ENCODE measurements around the gene C10orf120.

Gene C10orf120

GRCh38 chr10:122702275-122702674 is 2.6 kb upstream of the C10orf120 start:
- DNase-seq: no peak

DNA sequence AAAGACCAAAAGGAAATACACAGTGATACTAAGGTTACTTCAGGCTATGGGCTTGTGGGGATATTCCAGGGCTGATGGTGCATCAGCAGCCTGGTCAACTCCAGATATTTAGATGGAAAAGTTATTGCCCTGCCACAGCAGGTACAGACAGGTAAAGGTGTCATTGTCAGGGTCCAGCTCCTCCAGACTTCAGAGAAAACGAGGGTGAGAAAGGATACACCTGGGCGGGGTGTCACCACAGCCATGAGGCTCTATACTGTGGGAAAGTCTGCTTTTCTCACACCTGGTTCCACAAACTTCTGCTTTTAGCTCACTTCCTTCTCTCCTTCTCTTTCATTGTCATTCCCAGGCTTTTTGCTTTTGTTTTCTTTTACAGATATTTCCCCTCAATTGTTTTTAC is 2.0 kb upstream of the C10orf120 start:
- no peak for DNase-seq

DNA sequence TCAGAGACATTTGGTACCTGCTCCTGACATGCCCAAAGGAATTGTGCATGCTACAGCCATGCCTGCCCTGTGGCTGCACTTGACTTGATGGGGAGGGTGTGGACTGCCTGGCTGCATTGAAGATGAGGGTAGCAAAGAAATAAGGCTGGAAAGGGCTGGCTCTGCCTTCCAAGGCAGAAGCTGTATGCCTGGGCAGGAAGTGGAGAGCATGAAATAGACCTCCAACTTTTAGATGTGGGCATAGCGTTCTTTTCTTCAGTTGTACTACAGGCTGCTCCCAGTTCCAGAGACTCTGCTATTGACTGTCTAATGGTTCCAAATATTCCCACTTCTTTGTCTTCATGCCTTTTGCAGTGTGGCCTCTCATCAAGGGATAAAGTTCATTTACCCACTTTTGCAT is 3.0 kb downstream of the C10orf120 start:
- DNase-seq: no peak

GRCh38 chr10:122692744-122693143 is 6.9 kb downstream of the C10orf120 start:
- no peak for DNase-seq

GRCh38 chr10:122689146-122689820 is 10.4 kb downstream of the C10orf120 start:
- DNase-seq: no peak

- DNase-seq: no peak
Observed at GRCh38 chr10:122688293-122688989, 11.2 kb downstream of the C10orf120 start.

DNA sequence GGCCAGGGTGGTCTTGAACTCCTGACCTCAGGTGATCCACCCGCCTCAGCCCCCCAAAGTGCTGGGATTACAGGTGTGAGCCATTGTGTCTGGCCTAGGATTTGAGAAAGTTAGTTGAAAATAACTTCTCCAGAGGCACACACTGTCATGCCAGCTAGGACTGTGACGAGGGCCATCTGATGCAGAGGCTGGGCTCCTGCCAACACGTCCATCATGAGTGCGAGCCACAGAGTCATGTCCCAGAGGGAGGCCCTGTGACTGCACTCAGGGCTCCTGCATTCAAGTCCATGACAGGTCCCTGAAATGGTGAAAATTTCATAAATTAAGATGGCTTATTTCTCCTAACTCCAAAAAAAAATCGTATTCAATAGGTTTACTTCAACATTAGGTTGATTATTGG is 17.1 kb downstream of the C10orf120 start:
- DNase-seq: no peak

DNA sequence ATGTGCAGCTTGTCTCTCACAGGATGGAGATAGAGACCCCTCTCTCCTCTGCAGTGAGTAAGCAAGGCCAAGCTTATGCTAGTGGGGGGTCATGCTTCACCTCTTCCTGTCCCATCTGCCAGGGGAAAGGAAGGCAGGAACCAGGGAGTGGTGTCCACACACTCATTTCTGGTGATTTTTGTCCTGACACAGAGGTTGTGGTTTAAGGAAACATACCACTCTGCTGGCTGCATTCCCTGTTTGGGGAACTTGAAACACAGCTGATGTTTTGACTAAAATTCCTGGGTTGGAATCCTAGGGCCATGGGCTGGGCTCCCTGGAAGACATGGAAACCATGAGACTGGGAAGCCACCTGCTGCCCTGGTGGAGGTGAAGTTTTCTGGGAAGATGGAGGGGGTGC is 21.4 kb downstream of the C10orf120 start:
- DNase-seq: no peak

DNA sequence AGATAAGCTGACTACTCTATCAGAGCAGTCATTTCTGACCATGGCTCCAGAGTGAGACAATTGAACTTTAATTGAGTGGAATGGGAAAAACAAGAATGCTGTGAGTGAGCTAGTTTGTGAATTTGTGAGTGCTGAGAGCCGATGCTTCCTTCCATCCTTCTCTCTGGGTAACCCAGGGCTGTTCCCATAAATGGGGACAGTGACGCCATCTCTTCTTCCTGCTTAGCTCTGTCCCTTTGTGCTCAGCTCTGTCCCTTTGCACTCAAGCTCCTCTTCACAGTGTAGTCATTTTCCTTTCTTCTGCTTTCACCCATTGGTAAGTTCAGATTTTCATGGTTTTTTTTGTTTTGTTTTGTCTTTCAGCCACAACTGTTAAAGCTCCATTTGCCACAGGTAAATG is 24.4 kb downstream of the C10orf120 start:
- no peak for DNase-seq

GRCh38 chr10:122674781-122675180 is 24.9 kb downstream of the C10orf120 start:
- DNase-seq: no peak

DNA sequence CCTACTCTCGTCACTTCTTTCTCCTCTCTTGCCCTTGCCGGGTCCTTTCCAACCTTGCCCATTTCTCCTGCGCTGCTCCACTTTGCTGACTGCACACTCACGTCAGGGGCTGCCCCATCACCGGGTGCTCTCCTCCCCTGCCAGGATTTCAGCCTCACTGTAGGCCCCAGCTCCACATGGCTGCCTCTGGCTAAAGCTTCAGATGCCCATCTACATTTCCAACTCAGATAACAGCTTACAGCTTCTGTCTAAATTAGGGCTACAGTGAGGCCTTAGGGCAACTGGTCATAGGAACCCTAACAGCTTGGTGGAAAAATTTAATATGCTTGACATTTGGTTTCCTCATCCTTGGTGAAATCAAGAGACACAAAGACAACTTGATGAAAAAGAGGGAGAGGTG is 25.9 kb downstream of the C10orf120 start:
- DNase-seq: no peak

- no peak for DNase-seq
Observed at GRCh38 chr10:122673269-122673668, 26.4 kb downstream of the C10orf120 start.

DNA sequence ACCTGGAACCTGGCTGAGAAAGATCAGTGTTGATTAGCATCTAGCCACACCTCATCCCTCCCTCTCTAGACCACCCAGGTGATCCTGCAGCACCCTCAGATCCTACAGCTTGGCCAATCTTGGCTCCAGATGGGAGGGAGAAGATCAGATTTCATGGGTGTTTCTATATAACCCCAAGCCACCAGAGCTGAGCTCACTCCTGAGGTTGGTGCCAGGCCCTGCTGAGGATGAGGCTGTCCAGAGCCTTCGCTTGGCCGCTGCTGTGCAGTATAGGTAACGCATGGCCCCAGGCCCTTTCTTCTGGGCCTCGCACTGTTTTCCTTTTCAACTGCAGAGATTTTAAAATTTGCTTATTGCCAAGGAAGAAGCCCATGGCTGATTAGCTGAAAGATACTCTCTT is 27.0 kb downstream of the C10orf120 start:
- no peak for DNase-seq

GRCh38 chr10:122671355-122671754 is 28.3 kb downstream of the C10orf120 start:
- DNase-seq: no peak

GRCh38 chr10:122669842-122670241 is 29.8 kb downstream of the C10orf120 start:
- no peak for DNase-seq

DNA sequence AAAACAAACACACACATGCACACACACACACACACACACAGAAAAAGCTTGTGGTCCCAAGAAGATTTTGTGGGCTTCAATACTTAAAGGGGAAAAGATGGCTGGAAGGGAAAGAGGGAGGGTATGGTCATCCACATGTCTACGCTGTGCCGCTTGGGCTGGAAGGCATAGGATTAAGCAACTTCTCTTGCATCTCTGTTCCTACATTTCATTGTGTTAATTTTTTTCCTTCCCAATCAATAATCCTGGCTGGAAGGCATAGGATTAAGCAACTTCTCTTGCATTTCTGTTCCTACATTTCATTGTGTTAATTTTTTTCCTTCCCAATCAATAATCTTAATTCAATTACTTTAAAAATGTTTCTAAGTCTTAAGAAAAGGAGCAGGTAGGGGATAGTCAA is 30.6 kb downstream of the C10orf120 start:
- no peak for DNase-seq

DNA sequence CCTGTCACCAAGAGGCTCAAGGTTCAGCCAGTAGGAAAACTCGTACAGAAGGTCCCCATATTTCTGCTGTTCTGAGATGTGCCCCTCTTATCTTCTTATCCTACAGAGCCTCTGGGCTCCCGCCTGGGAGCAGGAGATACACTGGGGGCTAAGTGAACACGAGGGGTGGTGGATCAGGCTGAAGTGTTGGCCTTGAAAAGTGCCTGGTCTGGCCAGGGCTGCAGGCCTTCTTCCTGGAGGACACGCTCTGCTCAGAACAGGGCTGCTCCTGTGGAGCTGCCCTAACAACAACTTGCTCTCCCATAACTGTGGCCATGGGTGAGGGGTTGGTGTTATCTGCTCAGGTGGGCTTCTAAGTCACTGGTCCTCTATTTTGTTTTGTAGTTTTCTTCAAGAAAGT is 33.7 kb downstream of the C10orf120 start:
- DNase-seq: no peak

DNA sequence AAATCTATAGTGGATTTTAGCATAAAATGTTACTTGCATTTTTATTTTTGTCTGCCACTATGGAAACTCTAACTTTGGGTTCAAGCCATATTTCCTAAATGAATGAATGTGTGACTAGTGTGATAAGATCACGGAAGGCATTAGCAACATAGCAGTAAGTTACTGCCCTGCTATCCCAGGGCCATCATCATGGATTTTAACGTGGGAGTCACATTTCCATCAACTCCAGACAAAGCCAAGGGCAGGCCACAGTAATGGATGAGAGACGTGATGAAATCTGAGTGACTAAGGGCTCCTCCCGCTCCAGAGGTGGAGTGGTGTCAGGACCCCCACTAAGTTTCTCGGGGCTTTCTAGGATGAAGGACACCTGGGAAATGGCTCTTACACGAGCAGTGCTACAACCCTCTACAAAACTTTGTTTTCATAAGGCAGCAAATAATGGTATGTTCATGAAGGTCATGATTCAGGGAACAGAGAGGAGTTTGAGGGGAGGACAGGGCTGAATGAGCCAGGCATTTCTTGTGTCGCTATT is 34.3 kb downstream of the C10orf120 start:
- no peak for DNase-seq

- DNase-seq: no peak
Observed at GRCh38 chr10:122664501-122664900, 35.1 kb downstream of the C10orf120 start.

DNA sequence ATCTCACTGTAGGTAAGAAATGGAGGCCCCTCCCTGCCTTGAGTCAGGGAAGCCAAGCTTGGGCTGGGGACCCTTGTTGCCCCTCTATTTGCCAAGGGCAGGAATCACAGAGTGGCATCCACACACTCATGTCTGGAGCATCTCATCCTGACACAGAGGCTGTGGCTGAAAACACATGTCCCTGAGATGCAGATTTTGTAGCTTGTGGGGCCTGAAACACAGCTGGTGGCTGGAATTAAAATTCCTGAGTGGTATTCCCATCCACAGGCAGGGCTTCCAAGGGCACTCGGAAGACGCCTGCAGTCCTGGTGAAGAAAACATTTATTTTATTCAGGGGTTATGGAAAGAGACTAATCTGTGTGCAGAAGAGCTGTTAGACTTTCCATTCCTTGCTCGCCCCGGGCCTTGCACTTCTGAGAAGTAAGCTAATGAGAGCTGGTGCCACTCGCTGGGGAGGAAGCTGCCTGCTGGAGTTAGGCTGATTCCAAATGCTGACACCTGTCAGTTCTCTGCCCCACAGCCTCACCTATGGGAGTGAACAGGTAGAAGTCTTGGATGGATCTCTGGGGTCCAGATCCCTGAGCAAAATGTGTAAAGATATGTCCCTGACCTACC is 36.0 kb downstream of the C10orf120 start:
- no peak for DNase-seq

DNA sequence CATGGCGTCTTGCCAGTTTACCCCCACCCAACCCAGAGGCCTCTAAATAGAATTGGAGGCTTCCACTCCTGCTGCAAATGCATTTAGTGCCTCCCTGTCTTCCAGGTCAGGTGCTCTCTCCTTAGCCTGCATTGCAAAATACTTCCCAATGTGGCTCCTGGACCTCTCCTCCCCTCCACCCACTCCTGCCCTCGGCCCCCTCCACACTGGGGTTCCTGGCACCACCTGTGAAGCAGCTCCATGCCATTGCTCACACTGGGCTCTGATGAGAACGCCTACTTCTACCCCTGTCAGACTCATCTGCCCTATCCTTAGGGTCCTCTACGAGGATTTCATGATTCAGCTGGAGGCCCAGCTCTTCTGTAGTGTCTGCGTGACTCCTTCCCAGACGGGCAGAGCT is 37.4 kb downstream of the C10orf120 start:
- no peak for DNase-seq

DNA sequence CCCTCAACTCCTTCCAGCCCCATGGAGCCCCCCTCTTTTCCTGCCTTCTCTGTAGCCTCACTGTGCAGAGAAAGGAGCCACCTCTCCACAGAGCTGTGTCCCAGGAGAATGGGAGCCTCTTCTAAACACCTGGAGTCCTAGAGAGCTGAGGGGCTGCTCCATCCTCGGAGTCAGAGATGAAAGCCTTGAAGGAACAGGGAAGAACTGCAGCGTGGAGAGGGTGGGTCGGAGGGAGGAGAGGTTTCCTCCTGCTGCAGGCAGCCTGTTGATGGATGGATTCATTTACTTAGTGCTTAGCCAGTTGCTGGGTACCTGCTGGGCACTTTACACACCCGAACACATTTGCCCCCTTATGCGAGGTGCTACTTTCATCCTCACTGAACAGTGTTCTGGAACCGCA is 39.0 kb downstream of the C10orf120 start:
- no peak for DNase-seq

DNA sequence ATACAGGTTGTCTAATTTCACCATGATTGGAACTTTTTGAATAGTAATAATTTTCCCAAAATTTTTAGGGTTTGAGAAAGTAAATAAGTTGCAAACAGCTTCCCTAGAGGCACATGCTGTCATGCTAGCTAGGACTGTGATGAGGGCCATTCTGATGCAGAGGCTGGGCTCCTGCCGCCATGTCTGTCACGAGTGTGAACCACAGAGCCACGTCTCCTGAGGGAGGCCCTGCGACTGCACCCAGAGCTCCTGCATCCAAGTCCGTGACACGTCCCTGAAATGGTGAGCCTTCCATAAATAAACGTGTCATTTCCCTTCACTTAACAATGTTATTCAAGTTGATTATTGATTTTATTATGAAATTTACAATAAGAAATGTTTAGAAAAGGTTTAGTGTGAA is 40.0 kb downstream of the C10orf120 start:
- no peak for DNase-seq

DNA sequence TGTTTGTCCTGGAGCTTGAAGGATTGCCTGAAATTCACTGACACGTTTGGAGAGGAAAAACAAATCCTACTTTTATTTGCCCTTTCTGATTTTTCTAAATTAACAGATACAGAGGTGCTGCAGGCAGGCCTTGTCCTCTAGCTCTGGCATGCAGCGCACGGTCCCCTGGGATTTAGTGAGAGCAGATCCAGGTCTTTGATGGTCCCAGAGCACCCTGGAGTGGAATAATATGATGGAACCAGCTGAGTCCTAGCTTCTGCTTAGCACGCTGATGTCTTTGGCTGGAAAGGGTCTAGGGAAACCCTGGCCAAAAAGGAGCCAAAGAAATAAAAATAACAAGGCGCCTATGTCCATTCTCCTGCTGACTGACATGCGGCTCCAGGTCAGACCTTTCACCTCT is 40.5 kb downstream of the C10orf120 start:
- no peak for DNase-seq

Measured in amniotic stem cell (primary cell).